Endodermal cell (in vitro differentiated cells): Measurements from ENCODE around the gene ZFP92. TPM values are rescaled to one million over a fixed set of nuclear protein-coding genes. Genes with fewer than 3 reads are reported as not detected.
"Not testable (repeated sequence)": the region's sequence is repeated elsewhere in the genome, so short reads cannot be mapped to it uniquely, and the experiment has no call there.

Experiments
- DNase-seq: peaks from one replicate; pipeline ENCODE4 v3.0.0-alpha.2; 2017
- H3K27ac ChIP-seq: 2 replicates; pipeline ENCODE4 v1.5.1; 2013; ENCODE audit warnings: mild to moderate bottlenecking, low read depth, low read length, moderate library complexity
- H3K27me3 ChIP-seq: 2 replicates; pipeline ENCODE4 v1.6.1; 2013; ENCODE audit warnings: mild to moderate bottlenecking, low read length, moderate library complexity; ENCODE audit not compliant: insufficient read depth, control insufficient read depth, poor library complexity, severe bottlenecking
- H3K36me3 ChIP-seq: 2 replicates; pipeline ENCODE4 v1.7.0; 2013; ENCODE audit warnings: mild to moderate bottlenecking, low read length, moderate library complexity; ENCODE audit not compliant: control insufficient read depth, insufficient read depth
- H3K4me1 ChIP-seq: one replicate; pipeline ENCODE4 v1.7.0; 2013; ENCODE audit warnings: low read length; ENCODE audit not compliant: control insufficient read depth, insufficient read depth
- H3K4me3 ChIP-seq: 2 replicates; pipeline ENCODE4 v1.5.1; 2013; ENCODE audit warnings: mild to moderate bottlenecking, low read length, moderate library complexity
- H3K9ac ChIP-seq: 2 replicates; pipeline ENCODE4 v1.6.1; 2013; ENCODE audit warnings: mild to moderate bottlenecking, low read length, moderate library complexity; ENCODE audit not compliant: poor library complexity, severe bottlenecking; ENCODE audit errors: extremely low read depth
- H3K9me3 ChIP-seq: 2 replicates; pipeline ENCODE4 v1.6.1; 2013; ENCODE audit warnings: mild to moderate bottlenecking, low read length, moderate library complexity; ENCODE audit not compliant: control insufficient read depth
- H3K27ac Mint-ChIP-seq: 2 replicates; pipeline ENCODE4 v1.8.0; 2020; ENCODE audit warnings: mixed read lengths
- H3K27me3 Mint-ChIP-seq: 2 replicates; pipeline ENCODE4 v1.8.0; 2021; ENCODE audit warnings: mild to moderate bottlenecking, mixed read lengths; ENCODE audit not compliant: insufficient read depth
- H3K36me3 Mint-ChIP-seq: 2 replicates; pipeline ENCODE4 v1.8.0; 2020; ENCODE audit warnings: low read depth, mixed read lengths
- H3K4me1 Mint-ChIP-seq: 2 replicates; pipeline ENCODE4 v1.8.0; 2020; ENCODE audit warnings: mixed read lengths
- H3K4me3 Mint-ChIP-seq: 2 replicates; pipeline ENCODE4 v1.8.0; 2020; ENCODE audit warnings: mild to moderate bottlenecking, moderate library complexity, mixed read lengths
- H3K9me3 Mint-ChIP-seq: 2 replicates; pipeline ENCODE4 v1.8.0; 2020; ENCODE audit warnings: mild to moderate bottlenecking, mixed read lengths
- WGBS, 2 experiments: methylation state at CpG; one replicate each; pipeline versions ENCODE4 v1.1.5 to v1.1.7; 2013; ENCODE audit warnings: missing lambda C conversion rate in 2 of 2, mixed read lengths in 1 of 2; ENCODE audit not compliant: insufficient coverage in 1 of 2, insufficient read length in 1 of 2; 5-methylcytosine and 5-hydroxymethylcytosine counted together
- total RNA-seq, 2 donors: library from RNA; stranded (reverse); fragmentation: NEBNext Ultra II Directional in 1 of 2; extraction: Animal tissue kit (Norgen Biotek cat#: 25700) in 1 of 2; gene quantifications; 2 replicates in 1 of 2; 3 replicates in 1 of 2; pipeline ENCODE4 v1.2.1, GENCODE V29; 2021
- TF ChIP-seq, protein P1 (sequence below): fragments of 200-600 bp; sonication (generic); conservative IDR thresholded peaks from 2 replicates; pipeline ENCODE4 v1.5.0; 2021; ENCODE audit warnings: antibody characterized with exemption, mild to moderate bottlenecking

ZFP92 gene
- total RNA-seq, 2 donors from 2014 or later: 0.29 to 0.31 TPM

DNA sequence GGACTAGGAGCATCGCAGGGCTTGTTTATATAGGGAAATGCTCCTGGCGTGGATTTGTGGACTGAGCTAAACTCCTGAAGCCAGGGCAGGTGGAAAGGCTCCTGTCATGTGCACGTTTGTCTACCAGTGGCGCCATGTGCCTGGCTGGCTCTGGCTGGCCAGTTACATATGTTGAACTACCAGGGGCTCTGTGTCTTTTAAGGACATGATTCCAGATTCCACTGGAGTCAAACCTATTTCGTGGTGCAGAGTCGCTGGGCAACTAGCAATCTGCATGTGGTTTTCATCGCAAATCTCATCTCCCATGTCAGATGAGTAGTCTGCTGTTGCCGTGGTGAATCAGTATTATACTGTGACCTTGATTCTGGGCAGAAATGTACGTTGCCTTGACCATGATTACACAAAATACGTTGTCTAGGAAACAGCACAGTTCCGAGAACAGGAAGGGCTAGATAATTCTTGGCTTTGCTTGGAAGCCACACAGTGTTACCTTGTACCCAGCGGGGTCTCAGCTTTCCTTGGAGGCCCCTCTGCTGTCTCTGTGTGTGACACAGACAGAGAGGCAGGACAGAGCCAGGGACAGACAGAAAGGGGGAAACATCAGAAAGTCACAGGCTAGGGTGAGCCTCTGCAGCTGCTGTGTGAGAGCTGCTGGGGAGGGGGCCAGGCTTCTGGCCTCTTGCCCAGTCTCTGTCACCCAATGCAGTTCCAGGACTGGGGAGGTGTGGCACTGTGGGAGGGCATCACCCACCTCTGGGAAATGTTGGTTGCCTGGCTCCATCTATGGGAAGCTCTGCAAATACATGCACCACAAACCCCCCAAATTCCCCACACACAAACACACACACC is 29.4 kb upstream of the ZFP92 start:
- DNase-seq: peak; percentile 63
- no peaks in the 10 kb centered on the region for H3K4me1 ChIP-seq
- H3K9me3 Mint-ChIP-seq: peaks cover 48% of the 10 kb centered on the region
- no peaks in the 10 kb centered on the region for H3K36me3 Mint-ChIP-seq
- WGBS, 2 experiments: 80 to 91% methylated on average over 6 to 12 of the region's 12 CpGs
- no peaks in the 10 kb centered on the region for H3K4me1 Mint-ChIP-seq
- H3K9me3 ChIP-seq: no peaks in the 10 kb centered on the region
- no peak overlapping the region for H3K4me3 Mint-ChIP-seq
- no peak overlapping the region for H3K4me3 ChIP-seq
- no peak overlapping the region for H3K9ac ChIP-seq
- H3K27me3 ChIP-seq: no peaks in the 10 kb centered on the region
- no peaks in the 10 kb centered on the region for H3K36me3 ChIP-seq
- no peak overlapping the region for H3K27ac Mint-ChIP-seq
- TF ChIP-seq, protein P1, sequence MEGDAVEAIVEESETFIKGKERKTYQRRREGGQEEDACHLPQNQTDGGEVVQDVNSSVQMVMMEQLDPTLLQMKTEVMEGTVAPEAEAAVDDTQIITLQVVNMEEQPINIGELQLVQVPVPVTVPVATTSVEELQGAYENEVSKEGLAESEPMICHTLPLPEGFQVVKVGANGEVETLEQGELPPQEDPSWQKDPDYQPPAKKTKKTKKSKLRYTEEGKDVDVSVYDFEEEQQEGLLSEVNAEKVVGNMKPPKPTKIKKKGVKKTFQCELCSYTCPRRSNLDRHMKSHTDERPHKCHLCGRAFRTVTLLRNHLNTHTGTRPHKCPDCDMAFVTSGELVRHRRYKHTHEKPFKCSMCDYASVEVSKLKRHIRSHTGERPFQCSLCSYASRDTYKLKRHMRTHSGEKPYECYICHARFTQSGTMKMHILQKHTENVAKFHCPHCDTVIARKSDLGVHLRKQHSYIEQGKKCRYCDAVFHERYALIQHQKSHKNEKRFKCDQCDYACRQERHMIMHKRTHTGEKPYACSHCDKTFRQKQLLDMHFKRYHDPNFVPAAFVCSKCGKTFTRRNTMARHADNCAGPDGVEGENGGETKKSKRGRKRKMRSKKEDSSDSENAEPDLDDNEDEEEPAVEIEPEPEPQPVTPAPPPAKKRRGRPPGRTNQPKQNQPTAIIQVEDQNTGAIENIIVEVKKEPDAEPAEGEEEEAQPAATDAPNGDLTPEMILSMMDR: no peak
- H3K27me3 Mint-ChIP-seq: peaks cover 1% of the 10 kb centered on the region
- peak overlapping the region; percentile 26 for H3K27ac ChIP-seq

DNA sequence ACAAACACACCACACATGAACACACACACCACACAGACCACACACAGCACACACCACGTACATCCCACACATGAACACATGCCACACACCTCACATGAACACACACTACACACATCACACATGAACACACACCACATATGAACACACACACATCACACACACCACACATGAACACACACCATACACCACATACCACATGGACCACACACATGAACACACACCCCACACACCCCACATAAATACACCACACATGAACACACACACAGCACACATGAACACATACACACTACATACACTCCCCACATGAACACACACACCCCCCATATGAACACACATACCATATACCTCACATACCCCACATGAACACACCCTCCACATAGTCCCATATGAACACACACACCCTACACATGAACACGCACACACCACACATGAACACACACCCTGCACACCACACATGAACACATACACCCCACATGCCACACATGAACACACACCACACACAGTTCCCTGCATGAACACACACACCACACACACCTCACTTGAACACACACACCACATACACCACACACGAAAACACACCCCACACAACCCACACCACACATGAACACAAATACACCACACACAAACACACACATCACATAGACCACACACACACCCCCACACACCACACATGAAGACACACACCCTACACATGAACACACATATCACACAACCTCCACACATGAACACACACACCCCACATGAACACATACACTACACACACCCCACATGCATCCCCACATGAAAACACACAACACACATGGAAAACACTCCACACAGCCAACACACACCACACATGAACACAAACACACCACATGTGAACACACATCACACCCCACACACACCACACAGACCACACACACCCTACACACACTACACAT is 28.4 kb upstream of the ZFP92 start:
- TF ChIP-seq, protein P1: no peak
- no peak overlapping the region for H3K27ac Mint-ChIP-seq
- H3K9me3 Mint-ChIP-seq: peaks cover 48% of the 10 kb centered on the region
- Histone ChIP-seq H3K9ac (no peak overlapping the region), H3K4me3 (no peak overlapping the region), H3K36me3 (no peaks in the 10 kb centered on the region), H3K4me1 (no peaks in the 10 kb centered on the region), H3K9me3 (no peaks in the 10 kb centered on the region), H3K27me3 (no peaks in the 10 kb centered on the region), H3K27ac (no peak overlapping the region)
- DNase-seq: no peak
- H3K4me3 Mint-ChIP-seq: no peak overlapping the region
- WGBS, 2 experiments: 89% methylated on average over 3 of the region's 3 CpGs; no CpG with 5 or more reads in 1 of the 2 experiments
- H3K27me3 Mint-ChIP-seq: peaks cover 1% of the 10 kb centered on the region
- H3K4me1 Mint-ChIP-seq: no peaks in the 10 kb centered on the region
- H3K36me3 Mint-ChIP-seq: no peaks in the 10 kb centered on the region

DNA sequence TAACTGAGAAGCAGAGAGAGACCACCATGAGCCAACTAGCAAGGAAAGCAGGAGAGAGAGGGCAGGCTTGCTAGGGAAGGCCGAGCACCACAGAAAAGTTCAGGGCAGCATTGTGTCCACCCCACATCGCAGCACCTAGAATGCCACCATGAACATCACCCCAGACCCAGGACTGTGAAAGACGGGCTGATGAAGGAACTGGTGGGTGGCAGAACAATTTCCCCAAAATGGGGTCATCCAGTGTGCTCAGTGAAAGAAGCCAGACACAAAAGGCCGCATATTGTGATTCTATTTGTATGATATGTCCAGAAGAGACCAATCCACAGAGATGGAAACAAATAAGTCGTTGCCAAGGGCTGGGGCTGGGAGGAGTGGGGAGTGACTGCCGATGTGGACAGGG is 26.9 kb upstream of the ZFP92 start:
- 86 to 100% methylated on average over 1 to 5 of the region's 6 CpGs for WGBS, 2 experiments
- H3K9me3 Mint-ChIP-seq: peaks cover 41% of the 10 kb centered on the region
- H3K27ac Mint-ChIP-seq: no peak overlapping the region
- Histone ChIP-seq H3K4me1 (no peaks in the 10 kb centered on the region), H3K27me3 (no peaks in the 10 kb centered on the region), H3K4me3 (no peak overlapping the region), H3K9ac (no peak overlapping the region), H3K27ac (no peak overlapping the region), H3K36me3 (no peaks in the 10 kb centered on the region), H3K9me3 (no peaks in the 10 kb centered on the region)
- H3K36me3 Mint-ChIP-seq: no peaks in the 10 kb centered on the region
- H3K27me3 Mint-ChIP-seq: no peaks in the 10 kb centered on the region
- DNase-seq: no peak
- H3K4me3 Mint-ChIP-seq: no peak overlapping the region
- TF ChIP-seq, protein P1: no peak
- H3K4me1 Mint-ChIP-seq: no peaks in the 10 kb centered on the region

DNA sequence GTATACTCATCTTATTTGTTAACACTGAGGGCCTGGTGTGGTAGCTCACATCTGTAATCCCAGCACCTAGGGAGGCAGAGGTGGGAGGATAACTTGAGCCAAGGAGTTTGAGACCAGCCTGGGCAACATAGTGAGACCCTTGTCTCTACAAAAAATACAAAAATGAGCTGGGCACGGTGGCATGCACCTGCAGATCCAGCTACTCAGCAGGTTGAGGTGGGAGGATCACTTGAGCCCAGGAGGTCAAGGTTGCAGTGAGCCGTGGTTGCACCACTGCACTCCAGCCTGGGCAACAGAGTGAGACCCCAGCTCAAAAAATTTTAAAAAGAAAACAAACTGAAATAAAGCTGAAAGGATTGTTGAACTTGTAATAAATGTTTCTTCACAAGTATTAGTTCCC is 26.3 kb upstream of the ZFP92 start:
- H3K9me3 Mint-ChIP-seq: peaks cover 35% of the 10 kb centered on the region
- H3K9ac ChIP-seq, DNase-seq, H3K27ac ChIP-seq, H3K36me3 ChIP-seq, H3K4me3 ChIP-seq, H3K4me1 Mint-ChIP-seq, H3K27me3 Mint-ChIP-seq, H3K27ac Mint-ChIP-seq, H3K4me1 ChIP-seq, H3K27me3 ChIP-seq, H3K4me3 Mint-ChIP-seq, H3K9me3 ChIP-seq, H3K36me3 Mint-ChIP-seq: not testable (repeated sequence)
- WGBS, 2 experiments: 83 to 88% methylated on average over 1 to 2 of the region's 2 CpGs
